HG03103 (cell line): ENCODE measurements around the gene ZNF385B.
"Not testable (repeated sequence)": the region's sequence is repeated elsewhere in the genome, so short reads cannot be mapped to it uniquely, and the experiment has no call there.

Source experiments
- ATAC-seq: cut with Tn5 transposase; IDR thresholded peaks from one replicate; pipeline ENCODE4 v1.9.1; 2021; ENCODE audit warnings: low read depth; ENCODE audit not compliant: unreplicated experiment

Gene ZNF385B

GRCh38 chr2:179805001-179805400 lies 56.4 kb downstream of the ZNF385B start:
- ATAC-seq, result no peak

GRCh38 chr2:179804206-179804605 lies 57.2 kb downstream of the ZNF385B start:
- ATAC-seq, result no peak

GRCh38 chr2:179802051-179802882 lies 59.1 kb downstream of the ZNF385B start:
- no peak for ATAC-seq

- ATAC-seq, result no peak
Observed at GRCh38 chr2:179800776-179801175, 60.6 kb downstream of the ZNF385B start.

GRCh38 chr2:179796213-179797007 lies 65.0 kb downstream of the ZNF385B start:
- no peak for ATAC-seq

- ATAC-seq, result no peak
Observed at GRCh38 chr2:179793902-179794301, 67.5 kb downstream of the ZNF385B start.

- ATAC-seq, result no peak
Observed at GRCh38 chr2:179793238-179793637, 68.2 kb downstream of the ZNF385B start.

GRCh38 chr2:179790235-179791217 lies 70.9 kb downstream of the ZNF385B start:
- ATAC-seq, result no peak

GRCh38 chr2:179788104-179788503 lies 73.3 kb downstream of the ZNF385B start:
- no peak for ATAC-seq

- ATAC-seq, result no peak
Observed at GRCh38 chr2:179787601-179788000, 73.8 kb downstream of the ZNF385B start.

GRCh38 chr2:179785902-179786301 lies 75.5 kb downstream of the ZNF385B start:
- no peak for ATAC-seq

- not testable (repeated sequence) for ATAC-seq
Observed at GRCh38 chr2:179782346-179782745, 79.1 kb downstream of the ZNF385B start.

GRCh38 chr2:179773986-179774385 lies 87.4 kb downstream of the ZNF385B start:
- no peak for ATAC-seq

GRCh38 chr2:179772346-179772745 lies 89.1 kb downstream of the ZNF385B start:
- ATAC-seq, result no peak

- ATAC-seq, result no peak
Observed at GRCh38 chr2:179771791-179772190, 89.6 kb downstream of the ZNF385B start.

- no peak for ATAC-seq
Observed at GRCh38 chr2:179770029-179770428, 91.4 kb downstream of the ZNF385B start.

- ATAC-seq, result no peak
Observed at GRCh38 chr2:179769323-179769722, 92.1 kb downstream of the ZNF385B start.

GRCh38 chr2:179768765-179769164 lies 92.6 kb downstream of the ZNF385B start:
- ATAC-seq, result no peak

- ATAC-seq, result no peak
Observed at GRCh38 chr2:179765666-179766065, 95.7 kb downstream of the ZNF385B start.

- peak; percentile 73 for ATAC-seq
Observed at GRCh38 chr2:179764710-179765109, 96.7 kb downstream of the ZNF385B start.
